GM23338 (cell line): Measurements from ENCODE around the gene A1BG. TPM values are rescaled to one million over a fixed set of nuclear protein-coding genes. Genes with fewer than 3 reads are reported as not detected.

Experiments used
- ATAC-seq: fragments of 200-7000 bp; cut with Tn5 transposase; 3 replicates; pipeline ENCODE4 v1.9.1; 2020
- DNase-seq: peaks from one replicate; pipeline ENCODE4 v3.0.0-alpha.2; 2015; ENCODE audit warnings: low spot score
- H2AFZ ChIP-seq: fragments of 200-600 bp; sonication (generic); 2 replicates; pipeline ENCODE4 v1.8.0; 2016; ENCODE audit warnings: antibody characterized with exemption, mild to moderate bottlenecking, moderate library complexity
- H3F3A ChIP-seq: fragments of 200-600 bp; sonication (generic); replicated peaks from 2 replicates; pipeline ENCODE4 v1.8.0; 2017; ENCODE audit warnings: antibody characterized with exemption, mixed run types, low read depth
- H3K27ac ChIP-seq: fragments of 200-600 bp; sonication (generic); 2 replicates; pipeline ENCODE4 v1.6.1; 2016; ENCODE audit warnings: low read depth
- H3K27me3 ChIP-seq: fragments of 200-600 bp; sonication (generic); 2 replicates; pipeline ENCODE4 v1.8.0; 2016; ENCODE audit warnings: mild to moderate bottlenecking, mixed run types, moderate library complexity; ENCODE audit not compliant: insufficient read depth
- H3K36me3 ChIP-seq: fragments of 200-600 bp; sonication (generic); 2 replicates; pipeline ENCODE4 v1.8.0; 2016; ENCODE audit warnings: mild to moderate bottlenecking; ENCODE audit not compliant: insufficient read depth
- H3K4me1 ChIP-seq: fragments of 200-600 bp; sonication (generic); 2 replicates; pipeline ENCODE4 v1.8.0; 2016; ENCODE audit warnings: mild to moderate bottlenecking, moderate library complexity; ENCODE audit not compliant: insufficient read depth
- H3K4me2 ChIP-seq: fragments of 200-600 bp; sonication (generic); 2 replicates; pipeline ENCODE4 v1.7.1; 2017; ENCODE audit warnings: mixed run types
- H3K4me3 ChIP-seq: fragments of 200-600 bp; sonication (generic); 2 replicates; pipeline ENCODE4 v1.6.1; 2016; ENCODE audit warnings: mixed run types
- H3K79me2 ChIP-seq: fragments of 200-600 bp; sonication (generic); replicated peaks from 2 replicates; pipeline ENCODE4 v1.8.0; 2017; ENCODE audit warnings: mild to moderate bottlenecking; ENCODE audit not compliant: insufficient read depth
- H3K9me2 ChIP-seq: fragments of 200-600 bp; sonication (generic); 2 replicates; pipeline ENCODE4 v1.8.0; 2017; ENCODE audit not compliant: insufficient read depth
- H4K20me1 ChIP-seq: fragments of 200-600 bp; sonication (generic); replicated peaks from 2 replicates; pipeline ENCODE4 v1.8.0; 2017; ENCODE audit warnings: mild to moderate bottlenecking; ENCODE audit not compliant: insufficient read depth
- H3K27ac Mint-ChIP-seq: 2 replicates; pipeline ENCODE4 v1.8.0; 2020; ENCODE audit warnings: inconsistent platforms, mild to moderate bottlenecking, moderate library complexity, mixed read lengths
- H3K27me3 Mint-ChIP-seq: 3 replicates; pipeline ENCODE4 v1.8.0; 2022; ENCODE audit warnings: low read depth, mild to moderate bottlenecking, moderate library complexity, mixed read lengths, inconsistent platforms; ENCODE audit not compliant: insufficient read depth, poor library complexity
- H3K36me3 Mint-ChIP-seq: 3 replicates; pipeline ENCODE4 v1.8.0; 2021; ENCODE audit warnings: low read depth, mild to moderate bottlenecking, inconsistent platforms, moderate library complexity, mixed read lengths
- H3K4me1 Mint-ChIP-seq: 3 replicates; pipeline ENCODE4 v1.8.0; 2020; ENCODE audit warnings: mild to moderate bottlenecking, inconsistent platforms, mixed read lengths
- H3K4me3 Mint-ChIP-seq: 3 replicates; pipeline ENCODE4 v1.8.0; 2021; ENCODE audit warnings: moderate library complexity, mild to moderate bottlenecking, inconsistent platforms, mixed read lengths
- H3K9me3 Mint-ChIP-seq: 3 replicates; pipeline ENCODE4 v1.8.0; 2020; ENCODE audit warnings: moderate library complexity, mild to moderate bottlenecking, inconsistent platforms, mixed read lengths
- CREB1 ChIP-seq: fragments of 250-450 bp; sonication (Bioruptor Pico); IDR thresholded peaks from 2 replicates; pipeline ENCODE4 v1.5.0; 2020; ENCODE audit warnings: low read depth, mild to moderate bottlenecking, moderate library complexity
- STAT1 ChIP-seq: IDR thresholded peaks from one replicate; pipeline ENCODE4 v1.6.1; 2016; ENCODE audit warnings: antibody characterized with exemption; ENCODE audit not compliant: unreplicated experiment
- polyA plus RNA-seq: library from polyadenylated mRNA; unstranded; fragments of >200 nt; fragmentation: Nextera tagmentation; extraction: Ambion mirVana; gene quantifications from 2 replicates; pipeline ENCODE4 v1.2.1, GENCODE V29; 2016
- total RNA-seq: library from RNA; depleted of rRNA; stranded (reverse); fragments of >200 nt; shearing (Covaris generic); gene quantifications from 2 replicates; pipeline ENCODE4 v1.2.3, GENCODE V29; 2014
- TF ChIP-seq, protein P1 (sequence below): fragments of 250-450 bp; sonication (Bioruptor Pico); IDR thresholded peaks from 2 replicates; pipeline ENCODE4 v1.5.0; 2020; ENCODE audit warnings: mild to moderate bottlenecking, moderate library complexity

Gene A1BG
- total and polyA plus RNA-seq, 2 experiments from 2014 or later = 17.7 to 43.5 TPM

DNA sequence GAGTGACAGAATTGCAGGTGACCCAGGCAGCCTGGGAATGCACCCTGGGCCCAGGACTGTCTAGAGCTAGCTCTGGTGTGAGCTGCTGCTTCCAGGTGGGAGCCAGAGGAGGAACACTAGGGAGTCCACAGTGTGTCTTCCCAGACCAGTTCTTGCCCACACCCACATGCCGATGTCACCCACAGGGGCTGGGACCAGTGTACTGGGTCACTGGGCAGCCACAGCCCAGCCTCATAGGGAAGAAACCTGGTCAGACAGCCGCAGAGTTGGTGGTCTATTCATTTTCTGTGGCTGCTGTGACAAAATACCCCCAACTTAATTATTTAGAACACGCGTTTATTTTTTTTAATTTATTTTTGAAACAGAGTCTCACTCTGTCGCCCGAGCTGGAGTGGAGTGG is 45.3 kb upstream of the A1BG start:
- Histone ChIP-seq H3K27ac (no peak overlapping the region), H3K36me3 (peaks cover 6% of the 10 kb centered on the region; the same call in 1 of the 2 replicates), H3K79me2 (no peaks in the 10 kb centered on the region), H3K9me2 (no peaks in the 10 kb centered on the region), H4K20me1 (peaks cover 5% of the 10 kb centered on the region; the same call in 1 of the 2 replicates), H3K4me1 (peaks cover 5% of the 10 kb centered on the region; the same call in 1 of the 2 replicates), H3F3A (peaks cover 31% of the 10 kb centered on the region), H3K4me2 (no peak overlapping the region), H2AFZ (no peak overlapping the region), H3K27me3 (peaks cover 21% of the 10 kb centered on the region), H3K4me3 (no peak overlapping the region)
- no peak overlapping the region for H3K27ac Mint-ChIP-seq
- no peak overlapping the region for H3K4me3 Mint-ChIP-seq
- ATAC-seq = no peak
- no peak for TF ChIP-seq STAT1
- TF ChIP-seq, protein P1, sequence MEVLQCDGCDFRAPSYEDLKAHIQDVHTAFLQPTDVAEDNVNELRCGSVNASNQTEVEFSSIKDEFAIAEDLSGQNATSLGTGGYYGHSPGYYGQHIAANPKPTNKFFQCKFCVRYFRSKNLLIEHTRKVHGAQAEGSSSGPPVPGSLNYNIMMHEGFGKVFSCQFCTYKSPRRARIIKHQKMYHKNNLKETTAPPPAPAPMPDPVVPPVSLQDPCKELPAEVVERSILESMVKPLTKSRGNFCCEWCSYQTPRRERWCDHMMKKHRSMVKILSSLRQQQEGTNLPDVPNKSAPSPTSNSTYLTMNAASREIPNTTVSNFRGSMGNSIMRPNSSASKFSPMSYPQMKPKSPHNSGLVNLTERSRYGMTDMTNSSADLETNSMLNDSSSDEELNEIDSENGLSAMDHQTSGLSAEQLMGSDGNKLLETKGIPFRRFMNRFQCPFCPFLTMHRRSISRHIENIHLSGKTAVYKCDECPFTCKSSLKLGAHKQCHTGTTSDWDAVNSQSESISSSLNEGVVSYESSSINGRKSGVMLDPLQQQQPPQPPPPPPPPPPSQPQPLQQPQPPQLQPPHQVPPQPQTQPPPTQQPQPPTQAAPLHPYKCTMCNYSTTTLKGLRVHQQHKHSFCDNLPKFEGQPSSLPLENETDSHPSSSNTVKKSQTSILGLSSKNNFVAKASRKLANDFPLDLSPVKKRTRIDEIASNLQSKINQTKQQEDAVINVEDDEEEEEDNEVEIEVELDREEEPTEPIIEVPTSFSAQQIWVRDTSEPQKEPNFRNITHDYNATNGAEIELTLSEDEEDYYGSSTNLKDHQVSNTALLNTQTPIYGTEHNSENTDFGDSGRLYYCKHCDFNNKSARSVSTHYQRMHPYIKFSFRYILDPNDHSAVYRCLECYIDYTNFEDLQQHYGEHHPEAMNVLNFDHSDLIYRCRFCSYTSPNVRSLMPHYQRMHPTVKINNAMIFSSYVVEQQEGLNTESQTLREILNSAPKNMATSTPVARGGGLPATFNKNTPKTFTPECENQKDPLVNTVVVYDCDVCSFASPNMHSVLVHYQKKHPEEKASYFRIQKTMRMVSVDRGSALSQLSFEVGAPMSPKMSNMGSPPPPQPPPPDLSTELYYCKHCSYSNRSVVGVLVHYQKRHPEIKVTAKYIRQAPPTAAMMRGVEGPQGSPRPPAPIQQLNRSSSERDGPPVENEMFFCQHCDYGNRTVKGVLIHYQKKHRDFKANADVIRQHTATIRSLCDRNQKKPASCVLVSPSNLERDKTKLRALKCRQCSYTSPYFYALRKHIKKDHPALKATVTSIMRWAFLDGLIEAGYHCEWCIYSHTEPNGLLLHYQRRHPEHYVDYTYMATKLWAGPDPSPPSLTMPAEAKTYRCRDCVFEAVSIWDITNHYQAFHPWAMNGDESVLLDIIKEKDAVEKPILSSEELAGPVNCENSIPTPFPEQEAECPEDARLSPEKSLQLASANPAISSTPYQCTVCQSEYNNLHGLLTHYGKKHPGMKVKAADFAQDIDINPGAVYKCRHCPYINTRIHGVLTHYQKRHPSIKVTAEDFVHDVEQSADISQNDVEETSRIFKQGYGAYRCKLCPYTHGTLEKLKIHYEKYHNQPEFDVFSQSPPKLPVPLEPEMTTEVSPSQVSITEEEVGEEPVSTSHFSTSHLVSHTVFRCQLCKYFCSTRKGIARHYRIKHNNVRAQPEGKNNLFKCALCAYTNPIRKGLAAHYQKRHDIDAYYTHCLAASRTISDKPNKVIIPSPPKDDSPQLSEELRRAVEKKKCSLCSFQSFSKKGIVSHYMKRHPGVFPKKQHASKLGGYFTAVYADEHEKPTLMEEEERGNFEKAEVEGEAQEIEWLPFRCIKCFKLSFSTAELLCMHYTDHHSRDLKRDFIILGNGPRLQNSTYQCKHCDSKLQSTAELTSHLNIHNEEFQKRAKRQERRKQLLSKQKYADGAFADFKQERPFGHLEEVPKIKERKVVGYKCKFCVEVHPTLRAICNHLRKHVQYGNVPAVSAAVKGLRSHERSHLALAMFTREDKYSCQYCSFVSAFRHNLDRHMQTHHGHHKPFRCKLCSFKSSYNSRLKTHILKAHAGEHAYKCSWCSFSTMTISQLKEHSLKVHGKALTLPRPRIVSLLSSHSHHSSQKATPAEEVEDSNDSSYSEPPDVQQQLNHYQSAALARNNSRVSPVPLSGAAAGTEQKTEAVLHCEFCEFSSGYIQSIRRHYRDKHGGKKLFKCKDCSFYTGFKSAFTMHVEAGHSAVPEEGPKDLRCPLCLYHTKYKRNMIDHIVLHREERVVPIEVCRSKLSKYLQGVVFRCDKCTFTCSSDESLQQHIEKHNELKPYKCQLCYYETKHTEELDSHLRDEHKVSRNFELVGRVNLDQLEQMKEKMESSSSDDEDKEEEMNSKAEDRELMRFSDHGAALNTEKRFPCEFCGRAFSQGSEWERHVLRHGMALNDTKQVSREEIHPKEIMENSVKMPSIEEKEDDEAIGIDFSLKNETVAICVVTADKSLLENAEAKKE (CRISPR knock-in tag) = no peak
- H3K36me3 Mint-ChIP-seq = peaks cover 17% of the 10 kb centered on the region
- peaks cover 37% of the 10 kb centered on the region for H3K27me3 Mint-ChIP-seq
- H3K4me1 Mint-ChIP-seq = peaks cover 14% of the 10 kb centered on the region
- DNase-seq = no peak
- no peaks in the 10 kb centered on the region; the same call in 2 of the 3 replicates for H3K9me3 Mint-ChIP-seq

DNA sequence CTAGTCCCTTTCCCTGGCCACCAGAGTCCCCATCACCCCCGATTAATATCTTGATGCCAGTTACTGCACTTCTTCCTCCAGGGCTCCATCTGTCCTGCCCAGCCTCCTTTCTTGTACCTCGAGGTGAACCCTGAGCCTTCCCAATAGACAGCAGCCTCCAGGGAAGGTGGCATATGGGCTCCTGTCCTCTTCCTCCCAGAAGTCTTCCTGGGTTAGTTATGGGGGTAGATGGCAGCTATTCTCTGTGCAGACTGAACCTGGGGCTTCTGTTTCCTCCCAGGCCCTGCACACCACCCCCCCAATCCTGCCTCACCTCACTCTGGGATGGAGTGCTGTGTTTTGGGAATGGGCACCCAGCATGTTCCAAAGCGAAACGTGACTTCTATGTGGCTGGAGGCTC is 44.8 kb upstream of the A1BG start:
- Mint-ChIP-seq H3K9me3 (no peaks in the 10 kb centered on the region; the same call in 2 of the 3 replicates), H3K27me3 (peaks cover 37% of the 10 kb centered on the region), H3K27ac (no peak overlapping the region), H3K4me3 (no peak overlapping the region), H3K36me3 (peaks cover 21% of the 10 kb centered on the region), H3K4me1 (peaks cover 14% of the 10 kb centered on the region)
- no peak for ATAC-seq
- no peak overlapping the region for H3K4me2 ChIP-seq
- H3K27me3 ChIP-seq = peaks cover 21% of the 10 kb centered on the region
- no peaks in the 10 kb centered on the region for H3K9me2 ChIP-seq
- H3F3A ChIP-seq = peaks cover 36% of the 10 kb centered on the region
- no peak overlapping the region for H3K4me3 ChIP-seq
- DNase-seq = no peak
- H4K20me1 ChIP-seq = peaks cover 8% of the 10 kb centered on the region; the same call in 1 of the 2 replicates
- no peak overlapping the region for H2AFZ ChIP-seq
- peaks cover 5% of the 10 kb centered on the region; the same call in 1 of the 2 replicates for H3K4me1 ChIP-seq
- H3K79me2 ChIP-seq = no peaks in the 10 kb centered on the region
- H3K36me3 ChIP-seq = peaks cover 8% of the 10 kb centered on the region; the same call in 1 of the 2 replicates
- H3K27ac ChIP-seq = no peak overlapping the region
- TF ChIP-seq, protein P1 (CRISPR knock-in tag) = no peak
- TF ChIP-seq CREB1 = no peak
